Stimulated activated CD8-positive, alpha-beta memory T cell treated with anti-CD3 and anti-CD28 coated beads, Interleukin-12 subunit alpha, Interleukin-12 subunit beta, amount 100 ng/mL, for 4 hours (primary cell): ENCODE results near the gene UMODL1.

Experiments
- DNase-seq: peaks from one replicate; pipeline ENCODE4 v3.0.0-alpha.2; 2020; ENCODE audit warnings: low read depth

The UMODL1 gene, protein sequence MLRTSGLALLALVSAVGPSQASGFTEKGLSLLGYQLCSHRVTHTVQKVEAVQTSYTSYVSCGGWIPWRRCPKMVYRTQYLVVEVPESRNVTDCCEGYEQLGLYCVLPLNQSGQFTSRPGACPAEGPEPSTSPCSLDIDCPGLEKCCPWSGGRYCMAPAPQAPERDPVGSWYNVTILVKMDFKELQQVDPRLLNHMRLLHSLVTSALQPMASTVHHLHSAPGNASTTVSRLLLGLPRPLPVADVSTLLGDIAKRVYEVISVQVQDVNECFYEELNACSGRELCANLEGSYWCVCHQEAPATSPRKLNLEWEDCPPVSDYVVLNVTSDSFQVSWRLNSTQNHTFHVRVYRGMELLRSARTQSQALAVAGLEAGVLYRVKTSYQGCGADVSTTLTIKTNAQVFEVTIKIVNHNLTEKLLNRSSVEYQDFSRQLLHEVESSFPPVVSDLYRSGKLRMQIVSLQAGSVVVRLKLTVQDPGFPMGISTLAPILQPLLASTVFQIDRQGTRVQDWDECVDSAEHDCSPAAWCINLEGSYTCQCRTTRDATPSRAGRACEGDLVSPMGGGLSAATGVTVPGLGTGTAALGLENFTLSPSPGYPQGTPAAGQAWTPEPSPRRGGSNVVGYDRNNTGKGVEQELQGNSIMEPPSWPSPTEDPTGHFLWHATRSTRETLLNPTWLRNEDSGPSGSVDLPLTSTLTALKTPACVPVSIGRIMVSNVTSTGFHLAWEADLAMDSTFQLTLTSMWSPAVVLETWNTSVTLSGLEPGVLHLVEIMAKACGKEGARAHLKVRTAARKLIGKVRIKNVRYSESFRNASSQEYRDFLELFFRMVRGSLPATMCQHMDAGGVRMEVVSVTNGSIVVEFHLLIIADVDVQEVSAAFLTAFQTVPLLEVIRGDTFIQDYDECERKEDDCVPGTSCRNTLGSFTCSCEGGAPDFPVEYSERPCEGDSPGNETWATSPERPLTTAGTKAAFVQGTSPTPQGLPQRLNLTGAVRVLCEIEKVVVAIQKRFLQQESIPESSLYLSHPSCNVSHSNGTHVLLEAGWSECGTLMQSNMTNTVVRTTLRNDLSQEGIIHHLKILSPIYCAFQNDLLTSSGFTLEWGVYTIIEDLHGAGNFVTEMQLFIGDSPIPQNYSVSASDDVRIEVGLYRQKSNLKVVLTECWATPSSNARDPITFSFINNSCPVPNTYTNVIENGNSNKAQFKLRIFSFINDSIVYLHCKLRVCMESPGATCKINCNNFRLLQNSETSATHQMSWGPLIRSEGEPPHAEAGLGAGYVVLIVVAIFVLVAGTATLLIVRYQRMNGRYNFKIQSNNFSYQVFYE

DNA sequence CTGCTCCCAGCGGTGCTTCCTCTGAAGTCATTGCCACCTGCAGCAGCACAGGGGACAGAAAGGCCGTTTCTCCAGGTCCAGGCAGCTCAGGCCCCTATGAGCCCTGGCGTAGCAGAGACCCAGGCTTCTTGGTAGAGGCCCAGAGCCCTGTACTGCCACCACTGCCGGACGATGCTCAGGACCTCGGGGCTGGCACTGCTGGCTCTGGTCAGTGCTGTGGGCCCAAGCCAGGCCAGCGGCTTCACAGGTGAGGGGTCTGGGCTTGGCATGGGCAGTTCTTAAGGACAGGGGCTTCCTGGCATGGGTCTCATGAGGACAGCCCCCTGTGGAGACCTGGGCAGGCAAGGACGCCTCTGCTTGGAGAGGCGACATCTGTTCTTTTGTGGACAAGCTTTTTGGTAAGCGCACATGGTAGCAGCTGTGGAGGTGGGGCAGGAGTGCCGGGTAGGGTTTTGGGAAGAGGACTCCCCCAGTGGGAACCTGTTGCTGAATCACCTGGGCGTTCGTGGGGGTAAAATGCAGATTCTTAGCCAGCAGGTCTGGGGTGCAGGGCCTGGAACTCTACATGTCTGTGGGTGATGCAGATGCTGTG, at the start of gene UMODL1:
Gene UMODL1, plus strand, starts transcription at position 172 of the 592 bp plus-strand sequence. Its CDS starts 0 bp downstream, at position 172.
- DNase-seq: no peak

DNA sequence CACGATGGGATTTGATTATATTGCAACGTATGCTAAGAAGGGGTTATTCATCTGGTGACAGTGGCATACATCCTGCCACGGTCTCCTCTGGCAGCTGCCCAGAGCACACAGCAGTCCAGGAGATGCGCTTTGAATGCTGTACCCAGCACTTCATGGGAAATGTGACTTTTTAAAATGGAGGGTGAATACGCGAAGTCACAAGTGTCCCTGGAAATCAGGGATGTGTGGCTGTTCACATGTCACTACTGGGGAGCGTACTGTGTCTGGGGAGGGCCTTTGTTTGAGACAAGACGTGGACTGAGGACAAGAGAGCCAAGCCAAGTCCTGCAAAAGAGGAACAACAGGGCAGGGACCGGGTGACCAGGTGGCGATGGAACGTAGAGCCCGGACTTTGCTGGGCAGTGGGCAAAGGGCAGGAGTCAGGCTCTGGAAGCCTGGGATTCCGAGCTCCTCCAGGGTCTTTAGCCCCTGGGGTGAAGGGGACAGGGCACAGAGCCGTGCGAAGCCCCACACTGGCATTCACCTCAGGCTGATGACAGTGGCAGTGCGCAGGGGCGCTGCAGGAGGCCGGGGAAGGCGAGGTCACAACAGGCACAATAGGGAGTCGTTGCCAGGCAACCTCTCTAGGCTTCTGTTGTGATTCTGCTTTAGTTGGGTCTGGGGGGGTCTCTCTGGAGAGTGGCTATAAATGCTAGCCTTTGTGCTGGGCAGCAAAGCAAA, 49.6 kb upstream of the UMODL1 start:
- no peak for DNase-seq

GRCh38 chr21:42022091-42022430, 49.1 kb upstream of the UMODL1 start:
- no peak for DNase-seq

DNA sequence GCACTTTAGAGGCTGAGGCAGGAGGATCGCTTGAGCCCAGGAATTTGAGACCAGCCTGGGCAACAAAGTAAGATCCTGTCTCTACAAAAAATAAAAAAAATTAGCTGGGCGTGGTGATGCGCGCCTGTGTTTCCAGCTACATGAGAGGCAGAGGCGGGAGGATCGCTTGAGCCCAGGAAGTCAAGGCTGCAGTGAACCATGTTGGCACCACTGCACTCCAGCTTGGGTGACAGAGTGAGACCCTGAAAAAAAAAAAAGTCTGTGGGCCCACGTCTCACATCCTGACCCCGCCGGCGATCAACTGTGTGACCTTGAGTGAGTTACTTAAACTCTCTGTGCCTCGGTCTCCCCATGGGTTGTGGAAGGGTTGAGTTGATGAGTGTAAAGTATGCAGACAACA, 48.2 kb upstream of the UMODL1 start:
- DNase-seq: no peak

GRCh38 chr21:42025376-42026081, 45.6 kb upstream of the UMODL1 start:
- DNase-seq: no peak

DNA sequence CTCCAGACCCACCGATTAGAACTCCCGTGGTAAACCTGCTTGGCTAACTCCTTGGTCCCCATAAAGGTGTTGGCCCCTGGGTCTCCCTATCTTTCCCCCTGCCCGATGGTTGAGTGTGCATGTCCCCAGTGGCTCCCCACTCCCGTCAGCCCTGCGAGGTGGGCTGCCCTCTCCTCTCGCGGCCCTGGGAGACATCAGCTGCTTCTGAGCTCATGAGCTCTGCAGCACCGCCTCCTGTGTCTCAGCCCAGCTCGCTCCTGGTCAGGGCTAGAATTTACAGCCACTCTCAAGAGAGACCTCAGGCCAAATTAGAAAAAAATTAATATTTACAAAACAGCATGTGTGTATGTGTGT, 45.1 kb upstream of the UMODL1 start:
- no peak for DNase-seq

DNA sequence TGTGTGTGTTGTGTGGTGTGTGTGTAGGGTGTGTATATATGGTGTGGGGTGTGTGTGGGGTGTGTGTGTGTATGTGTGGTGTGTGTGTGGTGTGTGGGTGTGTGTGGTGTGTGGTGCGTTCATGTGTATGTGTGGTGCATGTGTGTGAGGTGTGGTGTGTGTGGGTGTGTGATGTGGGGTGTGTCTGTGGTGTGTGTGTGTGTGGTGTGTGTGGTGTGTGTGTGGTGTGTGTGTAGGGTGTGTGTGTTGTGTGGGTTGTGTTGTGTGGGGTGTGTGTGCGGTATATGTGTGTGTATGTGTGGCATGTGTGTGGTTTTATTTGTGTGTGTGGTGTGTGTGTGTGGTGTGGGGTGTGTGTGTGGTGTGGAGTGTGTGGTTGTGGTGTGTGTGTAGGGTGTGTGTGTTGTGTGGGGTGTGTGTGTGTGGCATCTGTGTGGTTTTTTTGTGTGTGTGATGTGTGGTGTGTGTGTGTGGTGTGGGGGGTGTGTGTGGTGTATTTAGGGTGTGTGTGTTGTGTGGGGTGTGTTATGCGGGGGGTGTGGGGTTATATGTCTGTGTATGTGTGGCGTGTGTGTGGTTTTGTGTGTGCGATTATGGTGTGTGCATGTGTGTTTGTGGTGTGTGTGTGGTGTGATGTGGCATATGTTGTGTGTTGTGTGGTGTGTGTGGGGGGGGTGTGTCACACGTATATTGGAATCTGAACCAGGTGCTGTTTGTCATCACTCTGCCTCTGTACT, 43.9 kb upstream of the UMODL1 start:
- no peak for DNase-seq

GRCh38 chr21:42027822-42028765, 43.0 kb upstream of the UMODL1 start:
- DNase-seq: no peak

GRCh38 chr21:42028766-42029425, 42.2 kb upstream of the UMODL1 start:
- DNase-seq: no peak

- no peak for DNase-seq
Observed at GRCh38 chr21:42030311-42030710, 40.8 kb upstream of the UMODL1 start.

DNA sequence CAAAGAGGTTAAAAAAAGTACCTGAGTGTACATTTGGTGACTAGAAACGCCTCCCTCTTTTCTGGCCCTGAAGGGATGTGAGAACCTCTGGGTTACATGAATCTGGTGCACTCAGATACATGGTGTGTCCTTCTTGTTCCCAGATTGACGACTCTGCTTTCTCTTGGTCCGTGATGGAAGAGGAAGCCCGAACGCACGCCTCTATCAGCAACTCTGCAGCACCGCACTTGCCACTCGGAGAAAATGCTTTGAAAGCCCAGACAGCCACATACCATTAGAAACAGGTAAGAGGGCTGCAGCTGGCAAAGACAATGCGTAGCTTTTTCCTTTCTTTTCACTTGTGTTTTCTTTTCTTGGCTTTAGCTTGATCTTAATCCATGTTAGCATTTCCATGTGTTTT, 39.9 kb upstream of the UMODL1 start:
- no peak for DNase-seq

- DNase-seq: no peak
Observed at GRCh38 chr21:42031816-42032215, 39.3 kb upstream of the UMODL1 start.

GRCh38 chr21:42032266-42032665, 38.9 kb upstream of the UMODL1 start:
- no peak for DNase-seq

DNA sequence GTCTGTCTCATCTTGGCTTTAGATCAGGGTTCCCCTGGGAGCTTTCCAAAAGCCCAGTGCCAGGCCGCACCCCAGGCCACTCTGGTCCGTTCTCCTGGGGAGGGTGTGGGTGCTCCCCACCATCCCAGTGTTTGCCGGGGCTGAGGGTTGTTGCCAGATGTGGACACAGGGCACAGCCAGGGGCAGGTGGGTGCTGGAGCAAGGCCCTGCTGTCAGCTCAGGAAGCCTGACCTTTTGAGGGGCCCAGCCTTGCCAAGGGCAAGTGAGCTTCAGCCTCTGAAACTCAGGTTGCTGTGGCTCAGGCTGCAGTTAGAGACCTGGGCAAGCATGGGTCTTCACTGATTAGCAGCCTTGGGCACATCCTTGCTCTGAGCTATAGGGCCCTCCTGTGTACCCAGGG, 38.1 kb upstream of the UMODL1 start:
- no peak for DNase-seq

GRCh38 chr21:42036313-42036712, 34.8 kb upstream of the UMODL1 start:
- DNase-seq: no peak

DNA sequence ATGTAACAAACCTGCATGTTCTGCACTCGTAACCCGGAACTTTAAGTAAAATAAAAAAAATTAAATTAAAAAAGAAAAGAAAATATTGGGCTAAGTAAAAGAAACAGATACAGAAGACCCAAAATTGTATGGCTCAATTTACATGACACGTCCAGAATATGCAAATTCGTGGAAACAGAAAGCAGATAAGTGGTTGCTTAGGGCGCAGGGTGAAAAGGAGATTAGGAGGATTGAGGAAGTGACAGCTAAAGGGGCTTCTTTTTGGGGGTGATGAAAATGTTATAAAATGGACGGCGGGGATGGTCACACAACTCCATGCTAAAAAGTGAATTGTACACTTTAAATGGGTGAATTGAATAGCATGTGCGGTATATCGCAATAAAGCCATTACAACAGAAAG, 33.6 kb upstream of the UMODL1 start:
- DNase-seq: no peak

- DNase-seq: no peak
Observed at GRCh38 chr21:42037943-42038342, 33.2 kb upstream of the UMODL1 start.

DNA sequence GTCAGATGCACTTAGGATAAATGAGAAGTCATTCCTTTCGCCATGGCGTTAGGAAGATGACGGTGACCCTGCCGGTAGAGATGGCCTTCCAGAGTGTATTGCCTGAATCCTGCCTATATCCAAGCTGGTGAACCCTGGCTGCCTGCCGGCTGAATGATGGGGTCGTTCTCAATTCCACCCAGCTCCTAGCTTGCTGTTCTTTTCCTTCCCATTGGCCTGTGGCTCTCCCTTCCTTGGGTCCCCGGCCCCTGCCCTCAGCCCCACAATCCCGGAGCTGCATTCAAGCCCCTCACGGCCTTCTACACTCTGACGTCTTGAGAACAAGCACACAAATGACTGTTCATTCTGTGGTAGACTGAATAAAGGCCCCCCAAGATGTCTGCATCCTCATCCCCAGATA, 32.7 kb upstream of the UMODL1 start:
- no peak for DNase-seq
